Activated CD4-positive, alpha-beta T cell treated with anti-CD3 and anti-CD28 coated beads, Interleukin-2, amount 50 U/mL, for 24 hours (primary cell): ENCODE data around the gene CHN1.

Experiments
- DNase-seq, 2 donors: peaks; one replicate each; pipeline ENCODE4 v3.0.0-alpha.2; 2020; ENCODE audit warnings: low read depth in 1 of 2, low spot score in 1 of 2

CHN1 gene

GRCh38 chr2:174771631-174772471, 233.3 kb downstream of the CHN1 start:
- no peak for DNase-seq

DNA sequence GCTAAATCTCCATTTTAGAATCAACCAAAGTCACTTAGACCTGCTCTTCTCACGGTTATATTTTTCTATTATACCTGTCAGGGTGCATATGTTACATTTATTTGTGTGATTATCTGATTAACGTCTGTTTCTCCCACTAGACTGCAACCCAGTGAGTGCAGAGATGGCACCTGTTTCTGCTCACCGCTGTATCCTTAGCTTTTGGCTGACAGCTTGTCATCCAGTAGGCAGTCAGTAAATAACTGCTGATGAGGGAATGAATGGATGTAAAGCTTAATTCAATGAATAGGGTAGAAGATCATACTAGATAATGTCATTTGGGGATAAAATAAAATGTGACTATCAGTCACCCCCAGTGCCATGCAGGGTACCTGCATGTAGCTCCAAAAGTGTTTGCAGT, 234.0 kb downstream of the CHN1 start:
- no peak for DNase-seq

GRCh38 chr2:174768557-174768956, 236.6 kb downstream of the CHN1 start:
- no peak for DNase-seq

GRCh38 chr2:174766271-174766670, 238.9 kb downstream of the CHN1 start:
- no peak for DNase-seq

GRCh38 chr2:174765576-174765975, 239.6 kb downstream of the CHN1 start:
- DNase-seq: no peak

GRCh38 chr2:174764280-174765255, 240.6 kb downstream of the CHN1 start, which contains the start of gene CHRNA1:
Gene CHRNA1 (minus strand): TSS chr2:174764472. CDS start chr2:174764394, 78 bp downstream.
- DNase-seq: no peak

- DNase-seq: no peak
Measured at GRCh38 chr2:174763780-174764179, 241.4 kb downstream of the CHN1 start.

DNA sequence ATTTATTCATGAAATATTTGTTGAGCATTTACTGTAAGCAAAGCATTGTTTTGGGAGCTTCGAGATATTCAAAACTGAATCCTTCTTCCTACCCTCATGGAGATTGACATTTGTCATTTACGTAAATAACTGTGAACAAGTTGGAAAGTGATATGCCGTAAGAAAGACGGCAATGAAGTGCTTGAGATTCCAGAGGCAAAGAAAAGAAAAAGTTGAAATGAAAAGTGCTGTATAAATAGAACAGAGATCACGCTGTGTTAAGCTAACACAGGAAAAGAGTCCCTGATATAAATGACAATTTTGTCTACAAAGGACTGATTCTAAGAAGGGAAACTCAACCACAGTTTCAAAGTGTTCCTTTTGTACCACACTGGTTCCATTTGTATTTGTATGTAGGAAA, 242.7 kb downstream of the CHN1 start:
- DNase-seq: no peak

DNA sequence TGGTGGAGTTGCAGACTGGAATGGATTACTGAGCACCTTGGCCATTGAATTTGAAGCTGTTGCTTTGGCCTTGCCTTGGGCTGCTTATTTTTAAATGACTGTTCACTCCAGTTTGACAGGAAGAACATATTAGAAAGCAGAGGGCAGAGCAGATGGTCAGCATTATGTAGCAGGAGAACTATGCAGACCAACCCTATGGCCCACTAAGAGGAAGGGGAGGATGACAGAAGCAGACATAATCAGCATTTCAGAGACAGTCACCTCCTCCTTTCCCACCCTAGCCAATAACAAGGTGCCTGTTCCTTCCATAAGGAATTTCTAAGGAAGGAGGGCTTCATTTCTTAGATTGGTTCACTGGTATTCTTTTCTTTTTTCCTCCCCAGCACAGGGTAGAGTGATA, 243.3 kb downstream of the CHN1 start:
- DNase-seq: no peak

DNA sequence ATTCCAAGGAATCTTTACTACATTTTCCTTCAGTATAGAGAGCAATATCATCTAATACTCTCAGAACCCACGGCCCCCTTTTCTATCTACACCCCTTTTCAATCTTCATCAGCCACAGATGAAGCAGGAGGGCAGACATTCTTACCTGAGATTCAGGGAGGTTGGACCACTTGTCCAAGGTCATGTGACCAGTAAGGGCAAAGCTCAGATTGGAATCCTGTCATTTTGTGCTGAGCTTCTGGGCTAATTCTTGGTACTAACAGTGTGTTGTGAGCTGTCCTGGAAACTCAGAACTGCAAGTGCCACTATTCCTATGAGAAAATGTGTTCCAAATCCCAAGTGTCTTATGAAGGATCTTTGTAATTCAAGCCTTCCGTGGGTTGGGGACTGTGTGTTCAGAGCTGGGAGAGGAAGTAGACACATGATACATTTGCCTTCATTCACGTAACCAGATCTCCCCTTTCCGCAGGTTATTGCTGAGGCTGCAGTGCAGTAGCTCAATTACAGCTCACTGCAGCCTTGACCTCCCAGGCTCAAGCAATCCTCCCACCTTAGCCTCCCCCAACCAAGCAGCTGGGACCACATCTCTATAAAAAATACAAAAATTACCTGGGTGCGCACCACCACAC, 244.2 kb downstream of the CHN1 start:
- no peak for DNase-seq

DNA sequence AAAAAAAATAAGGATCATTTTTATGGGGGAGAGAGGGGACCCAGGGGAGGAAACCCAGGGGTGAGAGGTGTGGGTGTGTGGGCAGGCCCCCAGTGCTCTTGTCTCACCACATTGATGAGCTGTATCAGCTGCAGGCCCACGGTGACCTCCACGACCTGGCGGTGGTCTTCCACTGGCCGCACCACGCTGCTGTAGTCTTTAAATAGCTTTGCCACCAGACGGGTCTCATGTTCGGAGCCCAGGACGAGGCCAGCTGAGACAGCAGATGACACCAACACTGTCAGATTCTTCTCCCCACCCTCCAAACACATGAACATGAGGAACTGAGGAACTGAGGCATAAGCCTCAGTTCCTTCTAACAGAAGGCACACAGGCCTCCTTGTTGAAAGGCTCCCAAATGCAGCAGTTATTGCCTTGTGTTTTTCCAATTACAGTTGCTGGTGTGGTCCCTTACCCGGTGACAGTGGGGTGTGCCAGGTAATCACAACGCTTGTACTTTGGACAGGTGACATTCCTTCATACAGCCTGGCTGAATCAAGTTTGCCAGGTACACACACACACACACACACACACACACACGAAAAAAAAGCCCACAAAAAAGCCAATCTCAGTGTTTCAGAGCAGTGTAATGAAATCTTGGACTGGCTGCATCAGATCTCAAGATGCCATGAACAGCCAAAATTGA, 245.7 kb downstream of the CHN1 start:
- no peak for DNase-seq

DNA sequence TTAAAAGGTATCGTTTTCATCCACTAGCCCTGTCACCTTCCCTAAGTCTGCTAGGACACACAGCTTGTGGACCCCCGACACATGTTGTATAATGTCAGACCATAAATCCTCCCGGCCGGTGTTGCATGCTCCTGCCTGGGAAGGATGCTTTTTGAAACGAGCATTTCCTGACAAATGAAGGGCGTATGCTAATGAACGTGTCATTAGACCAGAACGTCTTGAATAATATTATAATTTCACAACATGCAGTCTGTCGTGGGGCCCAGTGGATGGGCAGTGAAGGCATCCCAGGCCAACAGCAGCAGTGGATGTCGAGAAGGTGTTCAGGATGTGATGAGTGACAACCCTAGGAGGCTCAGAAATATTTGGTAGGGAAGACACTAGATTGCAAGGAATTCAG, 248.4 kb downstream of the CHN1 start:
- DNase-seq: no peak

DNA sequence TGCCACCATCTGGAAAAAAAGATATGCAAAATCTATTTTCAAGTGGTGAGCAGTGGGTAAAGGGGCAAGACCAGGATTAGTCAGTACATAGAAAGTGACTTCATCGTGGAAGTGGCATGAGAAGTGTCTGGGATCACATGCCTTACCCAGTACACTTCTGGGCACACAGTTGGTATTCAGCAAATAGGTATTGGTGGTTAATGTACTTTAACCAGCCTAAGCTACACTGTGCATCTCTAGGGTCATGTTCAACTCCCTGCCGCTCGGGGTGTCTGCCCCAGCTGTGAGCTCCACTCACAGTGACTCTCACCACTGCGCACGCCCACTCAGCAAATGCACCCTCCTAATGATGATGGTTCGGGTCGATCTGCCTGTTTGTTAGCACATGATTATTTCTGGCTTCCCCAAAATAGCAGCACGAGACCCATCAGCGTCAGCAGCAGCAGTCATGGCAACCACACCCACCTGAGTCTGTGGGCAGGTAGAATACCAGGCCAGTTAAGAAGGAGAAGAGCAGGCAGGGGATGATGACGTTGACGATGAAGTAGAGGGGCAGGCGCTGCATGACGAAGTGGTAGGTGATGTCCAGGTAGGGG, 252.0 kb downstream of the CHN1 start:
- no peak for DNase-seq

DNA sequence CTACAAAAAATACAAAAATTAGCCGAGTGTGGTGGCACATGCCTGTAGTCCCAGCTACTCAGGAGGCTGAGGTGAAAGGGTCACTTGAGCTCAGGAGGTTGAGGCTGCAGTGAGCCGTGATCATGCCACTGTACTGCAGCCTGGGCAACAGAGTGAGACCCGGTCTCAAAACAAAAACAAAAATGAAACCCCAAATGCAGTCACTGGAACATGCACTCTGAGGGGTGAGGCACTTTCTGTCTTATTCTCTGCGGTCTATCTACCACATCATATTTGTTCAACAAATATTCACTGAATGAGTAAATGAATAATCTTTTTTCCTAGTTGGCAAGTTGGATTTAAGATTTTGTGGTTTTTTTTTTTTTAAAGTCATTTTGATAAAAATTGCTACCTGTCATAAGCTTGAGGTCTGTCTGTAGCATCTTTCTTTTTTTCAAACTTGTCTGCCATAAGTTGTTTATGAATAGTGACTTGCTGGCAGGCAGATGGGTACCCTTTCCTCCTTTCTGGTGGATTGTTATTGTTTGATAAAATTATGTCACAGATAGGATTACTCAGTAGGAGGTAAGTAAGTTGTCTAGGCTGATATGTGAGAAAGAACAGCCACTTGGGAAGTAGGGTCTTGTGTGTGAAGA, 252.7 kb downstream of the CHN1 start:
- DNase-seq: no peak

DNA sequence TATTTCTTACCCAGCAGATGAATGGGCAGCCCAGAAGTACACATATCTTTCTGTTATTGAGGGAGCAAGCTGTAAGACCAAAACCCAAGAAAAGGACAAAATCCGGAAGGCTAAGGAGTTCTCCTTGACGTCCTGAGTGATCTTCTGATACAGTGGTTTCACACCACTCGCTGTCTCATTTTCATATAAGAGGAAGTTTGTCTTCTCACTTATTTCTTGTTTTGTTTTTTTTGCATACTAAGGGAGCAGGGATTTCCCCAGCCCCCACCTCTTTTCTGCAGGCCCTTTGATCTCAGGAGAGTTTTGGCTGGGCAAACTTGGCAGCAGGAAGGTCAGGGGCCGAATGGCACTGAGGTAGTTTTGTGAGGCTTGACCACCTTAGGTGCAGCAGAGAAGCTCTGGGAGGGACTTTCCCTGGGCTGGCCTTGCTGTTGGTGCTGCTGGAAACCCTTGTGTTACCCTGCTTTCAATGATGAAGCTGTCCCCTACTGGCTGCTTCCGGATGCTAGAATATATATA, 254.2 kb downstream of the CHN1 start:
- no peak for DNase-seq

DNA sequence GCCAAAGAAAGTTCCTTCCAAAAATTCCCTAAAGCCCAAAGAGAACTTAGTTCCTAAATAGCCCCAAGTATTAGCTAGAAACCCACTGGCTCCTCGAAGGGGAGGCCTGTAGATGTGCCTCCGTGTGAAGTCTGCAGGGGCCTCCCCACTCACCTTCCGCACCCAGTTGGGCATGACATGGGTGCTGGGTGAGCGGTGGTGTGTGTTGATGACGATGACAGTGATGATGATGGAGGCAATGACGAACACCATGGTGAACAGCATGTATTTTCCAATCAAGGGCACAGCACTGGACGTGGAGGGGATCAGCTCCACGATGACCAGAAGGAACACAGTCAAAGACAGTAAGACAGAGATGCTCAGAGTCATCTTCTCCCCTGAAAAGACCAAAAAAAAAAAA, 255.4 kb downstream of the CHN1 start:
- DNase-seq: no peak

GRCh38 chr2:174748948-174749347, 256.2 kb downstream of the CHN1 start:
- DNase-seq: peak; percentile 41 to 70
